Measurements from ENCODE around the gene NSUN4. TPM values are rescaled to one million over a fixed set of nuclear protein-coding genes. Genes with fewer than 3 reads are reported as not detected.

NSUN4 gene
- total and polyA plus RNA-seq, 9 of the 15 experiments (the other 6 are each of a cell fraction or from before 2014, with no cell fraction given): 33.4 to 60.2 (median 46.3) TPM

- CTCF ChIA-PET (ENCODE audit: low intra/inter-chr PET ratio): interaction anchor here (1.9 to 2.7 kb wide), 2 partner anchors 14 to 195 kb away, joined by 8 to 23 read pairs; no protein-coding TSS in a partner anchor
- Histone ChIP-seq H3K79me2 (ENCODE audit: control insufficient read depth, insufficient read depth, low read length) (no peaks in the 10 kb centered on the region), H3K4me1 (replicated peaks in 1 of 2; ENCODE audit: control insufficient read depth in 2 of 2, insufficient read depth in 2 of 2, low read length in 2 of 2) (peaks cover 6 to 8% of the 10 kb centered on the region in 2 experiments), H3K4me2 (ENCODE audit: insufficient read depth, low read length) (no peak overlapping the region), H2AFZ (ENCODE audit: low read depth, low read length) (peak overlapping the region; percentile 29), H3K9me1 (ENCODE audit: control insufficient read depth, insufficient read depth, low read length) (no peaks in the 10 kb centered on the region), H3K9ac (ENCODE audit: insufficient read depth in 1 of 2, low read depth in 2 of 2, low read length in 2 of 2) (no peak overlapping the region; a peak in 1 of 4 replicates), H3K27ac (ENCODE audit: extremely low read depth, low read depth, low read length) (no peak overlapping the region), H3K9me3 (replicated peaks; ENCODE audit: control insufficient read depth, insufficient read depth, low read depth, low read length) (no peaks in the 10 kb centered on the region), H4K20me1 (replicated peaks; ENCODE audit: control insufficient read depth, insufficient read depth, low read length) (no peaks in the 10 kb centered on the region), H3K36me3 (ENCODE audit: control insufficient read depth, insufficient read depth, low read length) (no peaks in the 10 kb centered on the region), H3K4me3 (no peak overlapping the region), H3K27me3 (ENCODE audit: control insufficient read depth in 2 of 2, insufficient read depth in 2 of 2, low read length in 2 of 2) (no peaks in the 10 kb centered on the region)
- FAIRE-seq: no peak
- POLR2A ChIA-PET: interaction anchor here (0.9 to 2.7 kb wide), 14 partner anchors 9 to 87 kb away, joined by 3 to 19 read pairs (median 4); partner anchors contain the start of genes LRRC41, RAD54L and UQCRH
- intact Hi-C loops (cut with micrococcal nuclease): loop anchor here (5.0 kb wide), 1 partner anchor 73 kb away; no protein-coding TSS in a partner anchor
- ATAC-seq: no peak
- DNase-seq (ENCODE audit: extremely low read depth in 1 of 4, low spot score in 3 of 4): no peak
- no peak for TF ChIP-seq PHB (CRISPR knock-in tag; IDR thresholded peaks at IDR 0.05)
- TF ChIP-seq, protein P1, sequence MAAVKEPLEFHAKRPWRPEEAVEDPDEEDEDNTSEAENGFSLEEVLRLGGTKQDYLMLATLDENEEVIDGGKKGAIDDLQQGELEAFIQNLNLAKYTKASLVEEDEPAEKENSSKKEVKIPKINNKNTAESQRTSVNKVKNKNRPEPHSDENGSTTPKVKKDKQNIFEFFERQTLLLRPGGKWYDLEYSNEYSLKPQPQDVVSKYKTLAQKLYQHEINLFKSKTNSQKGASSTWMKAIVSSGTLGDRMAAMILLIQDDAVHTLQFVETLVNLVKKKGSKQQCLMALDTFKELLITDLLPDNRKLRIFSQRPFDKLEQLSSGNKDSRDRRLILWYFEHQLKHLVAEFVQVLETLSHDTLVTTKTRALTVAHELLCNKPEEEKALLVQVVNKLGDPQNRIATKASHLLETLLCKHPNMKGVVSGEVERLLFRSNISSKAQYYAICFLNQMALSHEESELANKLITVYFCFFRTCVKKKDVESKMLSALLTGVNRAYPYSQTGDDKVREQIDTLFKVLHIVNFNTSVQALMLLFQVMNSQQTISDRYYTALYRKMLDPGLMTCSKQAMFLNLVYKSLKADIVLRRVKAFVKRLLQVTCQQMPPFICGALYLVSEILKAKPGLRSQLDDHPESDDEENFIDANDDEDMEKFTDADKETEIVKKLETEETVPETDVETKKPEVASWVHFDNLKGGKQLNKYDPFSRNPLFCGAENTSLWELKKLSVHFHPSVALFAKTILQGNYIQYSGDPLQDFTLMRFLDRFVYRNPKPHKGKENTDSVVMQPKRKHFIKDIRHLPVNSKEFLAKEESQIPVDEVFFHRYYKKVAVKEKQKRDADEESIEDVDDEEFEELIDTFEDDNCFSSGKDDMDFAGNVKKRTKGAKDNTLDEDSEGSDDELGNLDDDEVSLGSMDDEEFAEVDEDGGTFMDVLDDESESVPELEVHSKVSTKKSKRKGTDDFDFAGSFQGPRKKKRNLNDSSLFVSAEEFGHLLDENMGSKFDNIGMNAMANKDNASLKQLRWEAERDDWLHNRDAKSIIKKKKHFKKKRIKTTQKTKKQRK (IDR thresholded peaks at IDR 0.05; ENCODE audit: borderline replicate concordance, low read depth, low read length): no peak
- TF ChIP-seq, protein P2, sequence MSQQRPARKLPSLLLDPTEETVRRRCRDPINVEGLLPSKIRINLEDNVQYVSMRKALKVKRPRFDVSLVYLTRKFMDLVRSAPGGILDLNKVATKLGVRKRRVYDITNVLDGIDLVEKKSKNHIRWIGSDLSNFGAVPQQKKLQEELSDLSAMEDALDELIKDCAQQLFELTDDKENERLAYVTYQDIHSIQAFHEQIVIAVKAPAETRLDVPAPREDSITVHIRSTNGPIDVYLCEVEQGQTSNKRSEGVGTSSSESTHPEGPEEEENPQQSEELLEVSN (IDR thresholded peaks at IDR 0.05; ENCODE audit: borderline replicate concordance in 1 of 2, extremely low read depth in 1 of 2, insufficient read depth in 1 of 2, insufficient read length in 1 of 2, low read depth in 1 of 2, low read length in 1 of 2, poor library complexity in 1 of 2, severe bottlenecking in 1 of 2): no peak
- TF ChIP-seq EHMT2 (IDR thresholded peaks at IDR 0.05): no peak
- no peak for TF ChIP-seq MTA2 (IDR thresholded peaks at IDR 0.05; ENCODE audit: low read depth)
- no peak for TF ChIP-seq TAL1 (IDR thresholded peaks at IDR 0.05)
- no peak for TF ChIP-seq USF1 (CRISPR knock-in tag; IDR thresholded peaks at IDR 0.05)
- no peak for TF ChIP-seq MAFF (IDR thresholded peaks at IDR 0.05; ENCODE audit: low read length)
- TF ChIP-seq HNRNPK (IDR thresholded peaks at IDR 0.05; ENCODE audit: low read depth, low read length, poor library complexity, severe bottlenecking): no peak
- no peak for TF ChIP-seq SIRT6 (IDR thresholded peaks at IDR 0.05; ENCODE audit: low read depth, low read length)
- TF ChIP-seq DMBX1 (CRISPR knock-in tag; IDR thresholded peaks at IDR 0.05; ENCODE audit: borderline replicate concordance): no peak
- TF ChIP-seq NR1H2 (CRISPR knock-in tag; IDR thresholded peaks at IDR 0.05): no peak
- TF ChIP-seq ZFP30 (CRISPR knock-in tag; IDR thresholded peaks at IDR 0.05; ENCODE audit: borderline replicate concordance): no peak
- TF ChIP-seq SMARCA4 (IDR thresholded peaks at IDR 0.05): no peak
- no peak for TF ChIP-seq SAFB2 (IDR thresholded peaks at IDR 0.05; ENCODE audit: borderline replicate concordance, low read depth, low read length, severe bottlenecking)
- TF ChIP-seq BMI1 (IDR thresholded peaks at IDR 0.05; ENCODE audit: low read length): no peak
- BruUV-seq (replicated peaks): no TSS peak
- in situ Hi-C loops (cut with MboI): no loop called here
- 64% methylated on average over 2 of the region's 2 CpGs for WGBS (ENCODE audit: insufficient coverage, low coverage, missing lambda C conversion rate)
Measured at GRCh38 chr1:46334030-46334384, 6.6 kb upstream of the NSUN4 start.
